Endometrial microvascular endothelial cells (primary cell): ENCODE measurements around the gene ACSL4. TPM values are rescaled to one million over a fixed set of nuclear protein-coding genes. Genes with fewer than 3 reads are reported as not detected.

ENCODE experiments used
- in situ Hi-C: cut with HindIII; loops from 2 replicates; pipeline ENCODE4 v1.10.0; 2017; ENCODE audit warnings: low sequenced_read_pairs, low pct_unique_long_range_greater_than_20kb; ENCODE audit errors: inconsistent ontology term
- total RNA-seq: library from RNA; depleted of rRNA; stranded (reverse); fragments of >200 nt; gene quantifications from one replicate; pipeline ENCODE4 v1.2.3, GENCODE V29; 2015; ENCODE audit errors: inconsistent ontology term

The ACSL4 gene
- total RNA-seq, 1 donor from 2014 or later = 137 TPM

DNA sequence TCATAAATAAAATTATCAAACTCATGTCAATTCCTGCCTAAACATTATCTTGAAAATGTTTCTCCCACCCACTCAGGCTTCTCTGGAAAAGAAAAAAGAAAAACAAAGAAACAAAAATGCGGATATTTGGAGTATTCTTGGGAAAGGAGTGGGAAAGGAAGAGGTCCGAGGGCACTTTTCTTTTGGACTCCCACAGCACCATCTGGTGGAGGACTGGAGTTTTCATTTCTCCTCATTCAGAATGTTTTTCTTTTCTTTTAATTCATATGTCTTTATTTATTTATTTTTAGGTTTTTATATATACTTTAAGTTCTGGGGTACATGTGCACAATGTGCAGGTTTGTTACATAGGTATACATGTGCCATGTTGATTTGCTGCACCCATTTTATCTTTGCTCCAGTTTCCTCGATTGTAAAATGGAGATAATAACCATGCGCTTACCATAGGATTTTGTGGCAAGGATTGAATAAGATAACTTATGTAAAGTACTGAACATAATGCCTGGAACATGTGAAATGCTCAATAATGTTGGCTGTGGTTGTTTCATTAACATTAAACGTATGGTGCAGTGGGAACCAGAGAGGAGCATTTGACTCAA lies 100.1 kb downstream of the ACSL4 start:
- in situ Hi-C loops = no loop called here

DNA sequence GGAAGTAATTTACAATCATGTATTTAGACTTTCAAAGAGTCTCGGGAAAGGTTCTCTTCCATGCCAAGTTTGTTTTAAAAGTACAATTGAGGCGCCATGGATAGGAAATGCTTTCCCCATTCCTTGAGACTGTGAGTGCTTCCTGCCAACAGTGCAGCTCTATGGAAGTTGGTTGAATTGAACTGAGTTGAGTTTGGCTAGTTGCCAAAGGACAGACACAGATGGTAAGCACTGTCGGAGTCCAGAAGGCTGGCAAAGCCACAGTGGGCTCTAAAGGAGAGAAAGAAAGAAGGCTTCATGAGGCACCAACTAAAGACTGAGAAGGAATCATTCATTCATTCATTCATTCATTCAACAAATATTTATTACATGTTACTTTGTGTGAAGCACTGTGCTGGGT lies 103.7 kb downstream of the ACSL4 start:
- in situ Hi-C loops = no loop called here

DNA sequence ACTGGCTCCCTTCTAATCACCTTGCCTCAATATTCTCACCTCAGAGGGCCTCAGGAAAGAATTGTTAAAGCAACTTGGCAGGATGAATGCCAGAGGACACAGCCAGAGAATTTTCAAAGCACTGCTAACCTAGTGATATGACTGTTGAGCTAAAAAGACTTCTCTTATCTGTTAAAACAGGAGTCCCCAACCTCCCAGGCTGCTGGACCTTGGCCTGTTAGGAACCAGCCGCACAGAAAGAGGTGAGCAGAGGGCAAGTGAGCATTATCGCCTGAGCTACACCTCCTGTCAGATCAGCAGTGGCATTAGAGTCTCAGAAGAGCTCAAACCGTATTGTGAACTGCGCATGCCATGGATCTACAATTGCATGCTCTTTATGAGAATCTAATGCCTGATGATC lies 106.4 kb downstream of the ACSL4 start:
- in situ Hi-C loops = no loop called here

DNA sequence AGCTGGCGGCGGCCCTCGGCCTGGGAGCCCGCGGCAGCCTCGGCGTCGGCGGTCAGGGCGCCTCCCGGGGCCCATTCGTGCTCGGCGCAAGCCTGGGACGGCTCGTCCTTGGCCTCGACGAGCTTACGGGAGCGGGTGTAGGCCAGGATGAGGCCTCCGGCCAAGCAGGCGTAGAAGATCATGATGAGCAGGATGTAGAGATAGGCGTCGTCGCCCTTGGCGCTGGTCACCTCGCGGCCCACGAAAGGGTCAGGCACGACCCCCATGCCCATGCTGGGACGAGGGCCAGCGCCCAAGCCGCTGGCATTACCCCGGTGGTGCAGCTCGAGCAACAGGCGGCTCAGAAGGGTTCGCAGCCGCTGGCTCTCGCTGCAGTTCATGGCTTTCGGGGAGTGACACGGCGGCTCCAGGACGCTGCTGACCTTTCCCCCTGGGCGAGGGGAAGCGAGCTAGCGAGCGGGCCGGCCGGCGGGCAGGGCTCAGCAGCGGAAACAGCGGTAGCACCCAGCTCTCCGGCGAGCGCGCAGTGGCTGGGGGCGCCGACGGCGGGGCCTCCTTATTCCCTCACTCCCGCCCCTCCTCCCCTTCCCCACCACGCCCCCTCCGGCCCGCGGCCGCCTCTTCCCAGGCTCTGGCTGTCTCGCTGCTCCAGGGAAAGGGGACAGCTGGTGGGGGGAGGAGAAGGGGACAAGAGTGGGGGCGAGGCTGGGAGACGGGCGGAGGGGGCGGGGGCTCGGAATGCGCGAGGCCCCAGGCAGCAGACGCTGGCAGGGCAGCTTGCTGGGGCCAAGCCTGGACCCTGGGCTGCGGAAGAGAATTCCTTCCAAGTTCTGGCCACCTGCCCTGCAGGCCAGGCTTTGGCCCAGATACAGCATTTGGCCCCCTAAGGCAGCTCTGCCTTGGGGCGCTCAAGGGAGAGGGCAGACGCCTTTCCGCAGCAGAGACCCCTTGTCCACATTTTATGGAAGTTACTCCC lies 108.1 kb downstream of the ACSL4 start, which contains the start of gene KCNE5:
TSS of gene KCNE5 (minus strand) at position 532 of the 976 bp plus-strand sequence. CDS start at position 380, 152 bp downstream.
- in situ Hi-C loops = no loop called here

DNA sequence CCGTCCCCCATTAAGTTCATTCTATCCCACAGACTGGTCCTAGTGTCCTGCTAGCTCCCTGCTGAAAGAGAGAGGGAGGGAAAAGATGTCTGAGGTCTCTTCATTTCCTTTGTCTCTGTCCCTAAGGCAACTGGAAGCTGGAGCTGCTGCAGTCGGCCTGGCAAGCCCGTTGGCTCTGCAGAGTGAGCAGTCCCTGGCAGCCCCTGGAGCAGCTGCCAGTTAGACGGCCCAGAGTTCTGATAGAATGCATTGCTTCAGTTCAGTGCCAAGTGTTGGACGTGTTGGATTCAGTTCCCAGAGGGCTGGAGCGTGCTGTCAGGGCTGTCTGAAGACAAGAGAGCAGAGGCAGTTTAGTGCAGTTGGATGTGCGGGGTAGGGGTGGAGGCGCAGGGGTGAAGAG lies 109.1 kb downstream of the ACSL4 start:
- in situ Hi-C loops = no loop called here

DNA sequence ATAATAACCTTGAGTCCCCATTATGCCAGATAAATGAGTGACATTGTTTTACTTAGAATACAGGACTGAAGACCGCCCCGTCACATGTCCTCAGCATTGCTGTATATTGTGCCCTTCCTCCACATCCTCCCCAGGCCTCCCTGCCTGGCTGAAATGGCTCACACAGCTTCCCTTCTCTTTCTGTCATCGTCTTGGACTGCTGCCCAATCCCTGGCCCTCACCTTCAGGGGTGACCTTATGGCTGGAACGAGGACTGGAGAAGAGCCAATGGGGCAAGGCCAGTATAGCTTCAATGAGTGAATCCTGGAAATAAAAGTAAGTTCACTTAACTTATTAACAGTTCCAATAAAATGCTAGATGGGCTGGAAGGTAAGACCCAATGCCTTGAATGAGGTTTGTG lies 110.8 kb downstream of the ACSL4 start:
- in situ Hi-C loops = no loop called here

DNA sequence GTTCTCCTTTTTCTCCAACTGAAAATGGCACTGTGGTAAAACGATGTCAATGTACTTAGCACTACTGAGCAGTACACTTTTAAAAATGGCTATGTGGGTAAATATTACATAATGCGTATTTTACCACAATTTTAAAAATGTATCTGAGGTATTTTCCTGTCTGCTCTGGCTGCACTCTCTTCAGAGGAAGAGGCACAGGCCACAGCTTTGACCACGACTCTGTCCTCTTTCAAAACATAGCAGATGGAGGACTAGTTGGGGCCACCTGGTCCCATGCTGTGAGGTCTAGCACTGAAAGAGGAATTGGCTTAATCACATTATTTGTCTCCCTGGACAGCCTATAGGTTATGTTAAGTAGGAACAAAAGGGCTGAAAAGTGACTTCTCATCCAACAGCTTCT lies 113.3 kb downstream of the ACSL4 start:
- in situ Hi-C loops = no loop called here

DNA sequence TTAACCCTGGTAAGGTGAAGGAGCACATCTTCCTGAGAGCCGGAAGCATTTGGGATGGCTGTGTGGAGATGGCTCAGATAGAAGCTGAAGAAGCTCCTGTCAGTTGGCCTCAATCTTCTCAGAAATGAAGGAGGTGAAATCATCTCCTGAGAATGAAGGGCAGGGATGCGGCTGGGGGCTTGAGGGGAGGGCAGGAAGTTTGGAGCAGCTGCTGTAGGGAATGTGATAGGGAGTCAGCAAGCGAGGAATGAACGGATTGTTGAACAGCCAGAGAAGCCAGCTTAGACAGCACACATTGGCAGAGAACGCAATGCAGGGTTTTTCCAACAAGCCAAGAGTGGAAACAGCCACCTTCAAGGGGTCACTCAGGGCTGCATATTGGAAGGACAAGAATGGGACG lies 118.1 kb downstream of the ACSL4 start:
- in situ Hi-C loops = no loop called here

DNA sequence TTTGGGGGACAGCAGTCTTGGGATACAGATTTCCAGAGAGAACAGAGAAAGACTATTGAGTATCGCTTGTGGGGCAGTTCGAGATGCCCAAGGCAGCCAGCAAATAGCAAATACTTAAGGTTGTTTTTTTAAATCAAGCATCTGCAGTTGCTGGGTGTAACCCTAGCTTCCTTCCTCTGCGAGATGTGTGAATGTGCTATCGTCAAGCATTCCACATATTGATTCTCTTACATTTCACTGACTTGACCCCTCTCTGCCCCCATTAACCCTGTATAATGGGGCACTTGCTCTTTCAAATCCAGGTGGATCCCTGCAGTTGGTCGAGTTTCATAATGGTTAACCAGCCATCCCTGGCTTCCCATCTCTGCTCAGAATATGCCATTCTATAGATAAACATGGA lies 131.6 kb downstream of the ACSL4 start:
- in situ Hi-C loops = no loop called here

DNA sequence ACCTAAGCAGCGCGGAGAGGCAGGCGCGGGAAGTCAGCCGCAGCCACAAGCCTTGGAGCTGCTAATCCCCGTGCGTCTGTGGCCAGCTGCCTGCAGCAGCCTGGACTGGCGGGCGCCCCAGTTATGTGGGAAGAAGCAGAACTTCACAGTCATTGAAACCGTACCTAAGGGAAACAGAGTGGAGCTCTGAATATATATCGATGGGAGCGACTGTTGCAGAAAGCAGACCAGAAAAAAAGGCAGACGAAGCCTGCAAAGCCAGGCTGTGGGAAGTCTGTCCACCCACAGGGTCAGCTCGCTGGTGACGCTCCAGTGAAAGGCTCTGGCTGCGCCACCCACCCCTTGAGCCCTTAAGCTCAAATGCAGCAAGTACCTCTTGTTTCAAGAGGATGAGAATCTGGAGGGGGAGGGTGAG lies 132.8 kb downstream of the ACSL4 start:
- in situ Hi-C loops = no loop called here

DNA sequence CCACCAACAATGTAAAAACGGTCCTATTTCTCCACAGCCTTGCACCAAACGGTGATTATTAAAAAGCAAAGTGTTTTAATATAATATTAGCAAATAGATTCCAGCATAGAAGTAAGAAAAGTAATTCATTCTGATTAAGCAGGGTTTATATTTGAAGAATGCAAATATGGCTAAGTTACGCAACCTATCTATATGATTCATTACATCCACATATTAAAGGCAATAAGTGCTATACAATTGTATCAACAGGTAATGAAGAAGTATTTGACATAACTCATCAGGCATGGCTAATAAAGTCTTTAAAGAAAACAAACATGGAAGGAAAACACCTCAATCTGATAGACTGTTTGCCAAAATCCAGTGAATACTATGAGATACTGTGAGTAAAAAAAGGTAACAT lies 137.0 kb downstream of the ACSL4 start:
- in situ Hi-C loops = no loop called here

Other genes with a start within 250 kb of the ACSL4 start
- gene NXT2, start 196.4 kb downstream of the ACSL4 start, total RNA-seq = 6.5 TPM
- not detected for gene KCNE5, start 108.1 kb downstream of the ACSL4 start, total RNA-seq